NCI-H446 treated with DMSO at 0.1 percent for 48 hours (cell line): ENCODE data around the gene SETD3.

Experiments
- DNase-seq: peaks from one replicate; lab custom pipeline; 2025; lab: John Stamatoyannopoulos, UW

SETD3 gene

DNA sequence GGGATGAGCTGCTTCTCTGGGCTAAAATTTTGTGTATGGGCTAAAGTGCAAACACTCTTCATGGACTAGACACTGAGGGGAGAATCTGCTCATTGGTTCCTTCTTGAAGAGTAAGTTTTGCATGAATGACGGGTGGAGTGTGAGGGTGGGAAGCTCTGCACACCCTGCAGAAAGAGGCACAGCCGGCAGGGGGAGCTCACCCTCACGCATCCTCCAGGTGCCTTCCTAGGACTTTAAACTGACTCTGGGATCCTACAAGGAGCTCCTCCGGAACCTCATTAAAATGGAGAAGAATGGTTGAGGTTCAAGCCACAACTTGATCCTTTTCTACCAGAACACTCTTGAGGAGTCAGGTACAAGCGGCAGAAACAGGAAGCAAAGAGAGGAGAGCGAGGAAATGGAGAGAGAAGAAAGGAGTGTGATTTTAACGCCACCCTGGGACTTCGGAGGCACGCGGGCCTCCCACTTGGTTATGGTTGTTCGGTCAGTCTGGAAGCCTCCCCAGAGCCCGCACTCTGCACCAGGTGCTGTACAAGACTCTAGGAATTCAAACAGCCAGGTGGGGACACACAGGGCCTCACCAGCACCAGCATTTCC is 87.5 kb downstream of the SETD3 start:
- no peak for DNase-seq

- no peak for DNase-seq
These were observed 89.0 kb downstream of the SETD3 start for GRCh38 chr14:99391671-99392070.

DNA sequence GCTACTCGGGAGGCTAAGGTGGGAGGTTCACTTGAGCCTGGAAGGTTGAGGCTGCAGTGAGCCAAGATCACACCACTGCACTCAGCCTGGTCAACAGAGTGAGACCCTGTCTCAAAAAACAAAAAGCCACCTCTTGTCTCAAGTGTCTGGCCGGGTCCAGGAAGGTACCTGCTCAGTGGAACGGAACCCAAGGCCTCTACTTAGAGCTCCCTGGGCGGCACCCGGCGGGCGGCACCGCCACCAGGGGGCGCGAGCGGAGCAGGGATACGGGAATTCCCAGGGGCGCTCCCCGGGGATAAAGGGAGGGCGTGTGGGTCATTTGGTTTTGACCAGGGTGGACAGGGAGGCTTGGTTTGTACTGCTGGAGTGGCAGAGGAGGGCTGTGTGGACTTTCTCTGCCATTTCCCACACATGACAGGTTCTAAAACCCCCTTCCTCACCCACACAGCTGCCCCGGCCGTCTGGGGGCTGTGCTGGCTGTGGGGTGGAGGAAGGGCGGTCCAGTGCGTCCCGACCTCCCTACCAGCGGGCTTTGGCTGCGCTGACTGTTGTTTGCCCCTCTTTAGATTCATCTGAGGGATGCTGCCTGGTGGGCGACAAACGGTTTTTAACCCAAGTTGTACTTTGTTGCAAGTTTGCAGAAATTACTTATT is 91.4 kb downstream of the SETD3 start:
- DNase-seq, result no peak

GRCh38 chr14:99388286-99388685 is 92.4 kb downstream of the SETD3 start:
- no peak for DNase-seq

- no peak for DNase-seq
These were observed 92.8 kb downstream of the SETD3 start for GRCh38 chr14:99387880-99388279.

GRCh38 chr14:99384450-99385417 is 95.9 kb downstream of the SETD3 start:
- DNase-seq, result no peak

DNA sequence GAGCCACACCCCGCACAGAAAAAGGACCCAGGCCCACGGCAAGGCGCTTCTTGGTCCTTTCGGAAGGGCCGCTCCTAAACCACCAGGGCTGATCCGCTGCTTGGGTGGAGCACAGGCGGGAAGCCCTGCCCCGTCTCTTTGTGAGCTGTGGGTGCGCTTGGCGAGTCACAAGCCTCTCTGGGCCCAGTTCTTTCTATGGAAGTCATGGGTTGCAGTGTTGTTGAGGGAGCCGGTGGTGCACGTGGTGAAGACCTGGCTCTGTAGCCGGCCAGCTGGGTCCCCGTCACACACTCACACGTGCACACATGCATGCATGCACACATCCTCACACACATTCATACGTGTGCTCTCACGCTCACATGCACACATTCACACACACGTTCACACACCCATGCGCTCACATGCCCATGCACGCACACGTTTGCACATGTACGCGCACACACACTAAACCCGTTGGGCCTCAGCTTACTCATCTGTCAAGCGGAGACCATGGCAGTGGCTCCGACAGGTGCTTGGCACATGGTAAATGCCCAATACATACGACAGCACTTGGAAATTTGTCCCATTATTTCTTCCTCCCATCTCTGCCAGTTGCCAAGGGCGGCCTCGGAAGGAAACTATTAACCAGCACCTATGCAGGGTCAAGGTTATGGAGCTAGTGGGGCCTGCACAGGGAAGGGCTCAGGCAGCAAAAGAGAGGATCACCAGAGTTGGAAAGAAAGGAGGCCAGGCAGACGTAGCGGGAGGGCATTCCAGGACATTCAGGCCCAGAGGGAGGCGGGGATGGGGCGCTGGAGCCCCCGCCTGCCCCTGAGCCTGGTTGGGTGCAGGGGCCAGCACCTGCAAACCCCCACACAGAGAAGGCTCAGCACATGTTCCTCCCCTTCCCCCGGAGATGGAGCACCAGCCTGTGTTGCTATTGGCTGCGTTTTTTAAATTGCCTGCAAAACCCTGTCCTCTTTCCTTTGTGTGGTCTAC is 96.9 kb downstream of the SETD3 start:
- DNase-seq, result no peak

- DNase-seq, result no peak
These were observed 97.7 kb downstream of the SETD3 start for GRCh38 chr14:99382781-99383471.

GRCh38 chr14:99382071-99382470 is 98.6 kb downstream of the SETD3 start:
- DNase-seq, result no peak

- DNase-seq, result no peak
These were observed 99.0 kb downstream of the SETD3 start for GRCh38 chr14:99381688-99382060.

GRCh38 chr14:99380991-99381687 is 99.5 kb downstream of the SETD3 start:
- DNase-seq, result no peak

- no peak for DNase-seq
These were observed 100.3 kb downstream of the SETD3 start for GRCh38 chr14:99380402-99380801.

GRCh38 chr14:99378782-99379214 is 101.9 kb downstream of the SETD3 start:
- DNase-seq, result no peak

- DNase-seq, result no peak
These were observed 102.7 kb downstream of the SETD3 start for GRCh38 chr14:99377951-99378350.

DNA sequence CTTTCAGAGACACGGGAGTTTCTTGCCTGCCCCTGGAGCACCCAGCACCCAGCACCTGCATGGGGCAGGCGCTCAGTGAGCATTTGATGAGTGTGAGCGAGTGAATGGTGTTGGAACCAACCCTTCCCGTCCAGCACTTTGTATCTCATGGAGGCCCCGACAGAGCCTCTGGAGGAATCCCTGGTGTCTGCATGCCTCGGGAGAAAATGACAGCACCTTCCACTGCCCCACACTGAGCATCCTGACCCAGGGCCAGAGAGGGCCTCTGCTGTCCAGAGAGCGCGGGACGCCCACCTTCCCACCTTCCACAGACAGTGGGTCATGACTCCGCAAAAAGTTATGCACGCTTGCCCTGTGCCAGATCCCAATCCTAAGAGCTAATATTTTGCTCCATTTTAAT is 105.7 kb downstream of the SETD3 start:
- no peak for DNase-seq

DNA sequence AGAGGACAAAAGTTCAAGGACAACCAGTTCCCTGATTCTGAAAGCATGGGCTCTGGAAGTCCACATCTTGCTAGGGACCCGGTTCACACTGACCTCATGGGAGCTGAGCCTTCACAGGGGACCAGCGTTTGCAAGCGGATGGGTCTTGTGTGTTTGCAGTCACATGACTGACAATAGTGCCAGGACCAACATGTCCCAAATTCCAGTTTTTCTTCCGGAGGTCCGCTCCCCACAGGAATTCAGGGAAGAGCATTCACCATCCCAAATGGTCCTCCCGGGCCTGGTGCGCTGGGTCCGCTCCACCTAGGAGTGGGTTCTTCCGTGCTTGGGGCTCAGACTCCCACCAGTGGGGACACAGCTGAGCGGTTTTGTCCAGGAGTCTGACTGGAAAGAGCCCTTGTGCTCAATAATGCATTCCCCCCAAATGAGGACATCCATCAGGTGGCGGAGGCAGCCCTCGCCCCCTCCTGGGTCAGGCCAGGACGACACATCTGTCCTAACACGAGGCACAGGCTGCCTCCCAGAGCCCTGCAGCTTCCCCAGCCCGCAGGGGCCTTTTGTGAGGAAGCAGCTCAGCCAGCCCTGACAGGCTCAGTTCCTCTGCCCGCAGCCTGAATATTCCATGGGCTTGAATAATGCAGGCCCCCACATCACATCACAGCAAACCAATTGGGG is 116.9 kb downstream of the SETD3 start:
- no peak for DNase-seq

DNA sequence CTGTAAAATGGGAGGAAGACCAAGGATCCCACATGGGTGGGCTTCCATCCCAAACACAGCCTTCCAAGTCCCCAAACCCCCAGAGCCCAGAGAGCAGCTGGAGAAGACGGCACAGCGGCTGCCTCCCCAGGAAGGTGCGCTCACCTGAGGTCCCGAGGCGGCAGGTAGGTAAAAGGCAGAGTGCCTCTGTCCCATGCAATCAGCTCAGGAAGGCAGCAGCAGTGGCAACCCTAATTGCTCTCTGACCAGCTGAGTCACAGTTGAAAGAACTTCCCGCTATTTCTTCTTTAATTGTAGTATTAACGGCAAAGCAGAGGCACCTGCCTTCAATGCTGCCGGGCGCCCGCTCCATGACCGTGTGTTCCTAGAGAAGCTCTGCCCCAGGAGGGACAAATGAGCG is 117.6 kb downstream of the SETD3 start:
- no peak for DNase-seq

DNA sequence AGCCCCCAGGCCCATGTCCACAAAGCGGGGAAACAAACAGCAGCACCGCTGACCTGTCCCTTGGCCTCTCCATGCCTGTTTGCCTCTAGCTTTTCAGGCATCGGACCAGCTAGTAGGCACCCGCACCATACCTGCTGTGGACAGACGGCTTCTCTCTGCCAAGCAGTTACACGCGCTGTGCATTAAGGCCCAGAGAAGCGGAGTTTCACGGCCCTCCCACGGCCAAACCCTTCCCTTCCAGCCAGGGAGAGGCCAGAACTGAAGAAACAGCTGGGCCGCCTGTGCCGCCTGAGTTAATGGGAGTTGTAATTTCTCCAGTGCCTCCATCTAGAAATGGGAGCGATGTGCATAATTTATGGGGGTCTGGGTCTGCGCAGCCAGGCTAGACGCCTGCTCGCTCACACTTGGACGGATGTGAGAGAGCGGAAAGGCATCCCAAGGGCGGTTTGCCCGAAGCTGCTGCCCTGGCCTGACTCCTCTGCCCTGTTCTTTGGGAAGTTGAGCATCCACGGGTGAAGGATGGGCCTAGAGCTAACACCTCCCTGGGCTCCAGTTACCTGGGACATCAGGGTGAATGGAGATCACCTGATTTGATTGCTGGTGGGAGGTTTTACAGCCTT is 119.0 kb downstream of the SETD3 start:
- DNase-seq, result no peak
